Measurements from ENCODE around the gene ZNF90. TPM values are rescaled to one million over a fixed set of nuclear protein-coding genes. Genes with fewer than 3 reads are reported as not detected.
"Not testable (repeated sequence)": the region's sequence is repeated elsewhere in the genome, so short reads cannot be mapped to it uniquely, and the experiment has no call there.

ZNF90 gene
- polyA plus RNA-seq, 1 experiment, result 1.3 TPM

- Histone ChIP-seq H3K27me3 (ENCODE audit: control insufficient read depth, insufficient read depth, low read length) (no peaks in the 10 kb centered on the region), H3K9me3 (ENCODE audit: control insufficient read depth, insufficient read depth, low read length) (peaks cover 24% of the 10 kb centered on the region), H3K27ac (ENCODE audit: low read depth, low read length) (no peak overlapping the region), H3K4me3 (ENCODE audit: low read depth, low read length) (no peak overlapping the region)
- no peak for DNase-seq (ENCODE audit: low read depth, low spot score)
- CTCF ChIA-PET, result no interaction called here
- POLR2A ChIA-PET, result no interaction called here
- TF ChIP-seq, protein P1, sequence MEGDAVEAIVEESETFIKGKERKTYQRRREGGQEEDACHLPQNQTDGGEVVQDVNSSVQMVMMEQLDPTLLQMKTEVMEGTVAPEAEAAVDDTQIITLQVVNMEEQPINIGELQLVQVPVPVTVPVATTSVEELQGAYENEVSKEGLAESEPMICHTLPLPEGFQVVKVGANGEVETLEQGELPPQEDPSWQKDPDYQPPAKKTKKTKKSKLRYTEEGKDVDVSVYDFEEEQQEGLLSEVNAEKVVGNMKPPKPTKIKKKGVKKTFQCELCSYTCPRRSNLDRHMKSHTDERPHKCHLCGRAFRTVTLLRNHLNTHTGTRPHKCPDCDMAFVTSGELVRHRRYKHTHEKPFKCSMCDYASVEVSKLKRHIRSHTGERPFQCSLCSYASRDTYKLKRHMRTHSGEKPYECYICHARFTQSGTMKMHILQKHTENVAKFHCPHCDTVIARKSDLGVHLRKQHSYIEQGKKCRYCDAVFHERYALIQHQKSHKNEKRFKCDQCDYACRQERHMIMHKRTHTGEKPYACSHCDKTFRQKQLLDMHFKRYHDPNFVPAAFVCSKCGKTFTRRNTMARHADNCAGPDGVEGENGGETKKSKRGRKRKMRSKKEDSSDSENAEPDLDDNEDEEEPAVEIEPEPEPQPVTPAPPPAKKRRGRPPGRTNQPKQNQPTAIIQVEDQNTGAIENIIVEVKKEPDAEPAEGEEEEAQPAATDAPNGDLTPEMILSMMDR (IDR thresholded peaks at IDR 0.05; ENCODE audit: low read depth, low read length), result no peak
Measured at GRCh38 chr19:20103091-20103740, 25.4 kb downstream of the ZNF90 start.

DNA sequence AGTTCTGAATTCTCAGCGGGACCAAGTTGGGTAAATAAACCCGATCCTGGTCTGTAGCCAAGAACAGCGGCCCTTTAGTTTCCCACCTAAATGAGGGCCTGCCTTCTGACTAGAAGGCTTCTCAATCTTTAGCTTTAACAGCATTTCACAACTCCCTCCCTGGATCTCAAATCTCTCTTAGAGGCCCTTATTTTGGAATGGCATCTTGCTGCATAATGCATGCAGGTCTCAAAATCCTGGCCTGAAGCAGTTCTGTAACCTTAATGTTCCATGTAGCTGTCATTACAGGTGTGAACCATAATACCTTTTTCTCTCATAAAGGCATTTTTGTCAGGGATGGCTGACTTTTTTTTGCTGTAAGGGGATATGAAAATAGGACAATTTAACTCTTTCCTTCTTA lies 29.5 kb downstream of the ZNF90 start:
- H3K4me3 ChIP-seq (ENCODE audit: low read depth, low read length), result no peak overlapping the region
- H3K27me3 ChIP-seq (ENCODE audit: control insufficient read depth, insufficient read depth, low read length), result no peaks in the 10 kb centered on the region
- H3K27ac ChIP-seq (ENCODE audit: low read depth, low read length), result no peak overlapping the region
- ChIA-PET CTCF (no interaction called here), POLR2A (no interaction called here)
- TF ChIP-seq, protein P1 (IDR thresholded peaks at IDR 0.05; ENCODE audit: low read depth, low read length), result no peak
- H3K9me3 ChIP-seq (ENCODE audit: control insufficient read depth, insufficient read depth, low read length), result peaks cover 34% of the 10 kb centered on the region
- no peak for DNase-seq (ENCODE audit: low read depth, low spot score)

GRCh38 chr19:20118064-20118839 lies 40.5 kb downstream of the ZNF90 start:
- CTCF ChIA-PET, POLR2A ChIA-PET: not testable (repeated sequence)

DNA sequence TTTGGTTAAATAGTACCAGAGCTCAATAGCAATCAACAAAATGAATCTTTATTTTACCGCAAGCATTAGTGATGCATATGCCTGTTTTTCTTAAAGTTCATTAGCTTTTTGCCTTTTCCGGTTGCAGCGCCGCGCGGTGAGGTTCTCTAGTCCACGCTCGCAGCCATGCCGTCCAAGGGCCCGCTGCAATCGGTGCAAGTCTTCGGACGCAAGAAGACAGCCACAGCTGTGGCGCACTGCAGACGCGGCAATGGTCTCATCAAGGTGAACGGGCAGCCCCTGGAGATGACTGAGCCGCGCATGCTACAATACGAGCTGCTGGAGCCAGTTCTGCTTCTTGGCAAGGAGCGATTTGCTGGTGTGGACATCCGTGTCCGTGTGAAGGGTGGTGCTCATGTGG lies 47.1 kb downstream of the ZNF90 start:
- Histone ChIP-seq H3K9me3 (ENCODE audit: control insufficient read depth, insufficient read depth, low read length) (peaks cover 27% of the 10 kb centered on the region), H3K4me3 (ENCODE audit: low read depth, low read length) (no peak overlapping the region), H3K27ac (ENCODE audit: low read depth, low read length) (no peak overlapping the region), H3K27me3 (ENCODE audit: control insufficient read depth, insufficient read depth, low read length) (no peaks in the 10 kb centered on the region)
- CTCF ChIA-PET, result no interaction called here
- no peak for DNase-seq (ENCODE audit: low read depth, low spot score)
- POLR2A ChIA-PET, result no interaction called here
- TF ChIP-seq, protein P1 (IDR thresholded peaks at IDR 0.05; ENCODE audit: low read depth, low read length), result no peak

More at GRCh38 chr19:20118064-20118839, 40.5 kb downstream of the ZNF90 start:
- not testable (repeated sequence) for H3K27me3 ChIP-seq (ENCODE audit: control insufficient read depth, insufficient read depth, low read length); DNase-seq (ENCODE audit: low read depth, low spot score); H3K27ac ChIP-seq (ENCODE audit: low read depth, low read length); H3K4me3 ChIP-seq (ENCODE audit: low read depth, low read length)
- H3K9me3 ChIP-seq (ENCODE audit: control insufficient read depth, insufficient read depth, low read length), result peaks cover 36% of the 10 kb centered on the region

DNA sequence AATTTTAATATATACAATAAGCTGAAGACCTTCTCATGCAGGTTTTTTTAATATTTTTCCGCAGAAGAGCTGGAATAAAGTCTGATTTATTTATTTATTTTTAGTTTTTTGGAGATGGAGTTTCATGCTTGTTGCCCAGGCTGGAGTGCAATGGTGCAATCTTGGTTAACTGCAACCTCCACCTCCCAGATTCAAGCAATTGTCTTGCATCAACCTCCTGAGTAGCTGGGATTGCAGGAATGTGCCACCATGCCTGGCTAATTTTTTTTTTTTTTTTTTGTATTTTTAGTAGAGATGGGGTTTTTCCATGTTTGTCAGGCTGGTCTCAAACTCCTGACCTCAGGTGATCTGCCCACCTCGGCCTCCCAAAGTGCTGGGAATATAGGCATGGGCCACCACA lies 55.1 kb downstream of the ZNF90 start:
- POLR2A ChIA-PET; H3K27me3 ChIP-seq (ENCODE audit: control insufficient read depth, insufficient read depth, low read length); DNase-seq (ENCODE audit: low read depth, low spot score); H3K4me3 ChIP-seq (ENCODE audit: low read depth, low read length); CTCF ChIA-PET; H3K27ac ChIP-seq (ENCODE audit: low read depth, low read length): not testable (repeated sequence)
- H3K9me3 ChIP-seq (ENCODE audit: control insufficient read depth, insufficient read depth, low read length), result peaks cover 15% of the 10 kb centered on the region

DNA sequence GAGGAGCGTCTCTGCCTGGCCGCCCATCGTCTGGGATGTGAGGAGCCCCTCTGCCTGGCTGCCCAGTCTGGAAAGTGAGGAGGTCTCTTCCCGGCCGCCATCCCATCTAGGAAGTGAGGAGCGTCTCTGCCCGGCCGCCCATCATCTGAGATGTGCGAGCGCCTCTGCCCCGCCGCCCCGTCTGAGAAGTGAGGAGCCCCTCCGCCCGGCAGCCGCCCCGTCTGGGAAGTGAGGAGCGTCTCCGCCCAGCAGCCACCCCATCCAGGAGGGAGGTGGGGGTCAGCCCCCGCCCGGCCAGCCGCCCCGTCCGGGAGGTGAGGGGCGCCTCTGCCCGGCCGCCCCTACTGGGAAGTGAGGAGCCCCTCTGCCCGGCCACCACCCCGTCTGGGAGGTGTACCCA lies 59.9 kb downstream of the ZNF90 start:
- POLR2A ChIA-PET; H3K27ac ChIP-seq (ENCODE audit: low read depth, low read length); CTCF ChIA-PET: not testable (repeated sequence)

More for the DNA sequence above, 59.9 kb downstream of the ZNF90 start:
- not testable (repeated sequence) for H3K9me3 ChIP-seq (ENCODE audit: control insufficient read depth, insufficient read depth, low read length); H3K27me3 ChIP-seq (ENCODE audit: control insufficient read depth, insufficient read depth, low read length); H3K4me3 ChIP-seq (ENCODE audit: low read depth, low read length); DNase-seq (ENCODE audit: low read depth, low spot score)

Measured in AG04450 (cell line).